Measurements from ENCODE around the gene CERS6. TPM values are rescaled to one million over a fixed set of nuclear protein-coding genes. Genes with fewer than 3 reads are reported as not detected.

The CERS6 gene
- total RNA-seq, 1 donor from 2014 or later = 10.9 TPM

- no peak for TF ChIP-seq CTCF (IDR thresholded peaks at IDR 0.05)
- Histone ChIP-seq H3K36me3 (no peaks in the 10 kb centered on the region), H3K4me1 (no peaks in the 10 kb centered on the region), H3K4me3 (no peak overlapping the region), H3K27ac (no peak overlapping the region), H3K27me3 (no peaks in the 10 kb centered on the region), H3K9me3 (peaks cover 9 to 11% of the 10 kb centered on the region in 2 donors)
- DNase-seq (ENCODE audit: low spot score in 2 of 2) = no peak
- intact Hi-C loops (cut with DNase I) = no loop called here
Observed at GRCh38 chr2:168538534-168538933, 82.5 kb downstream of the CERS6 start.

- no peaks in the 10 kb centered on the region for H3K27me3 ChIP-seq
- no peak for DNase-seq (ENCODE audit: low spot score in 2 of 2)
- H3K4me1 ChIP-seq = no peaks in the 10 kb centered on the region
- peaks cover 9 to 11% of the 10 kb centered on the region in 2 donors for H3K9me3 ChIP-seq
- no peak overlapping the region for H3K4me3 ChIP-seq
- H3K27ac ChIP-seq = no peak overlapping the region
- no peaks in the 10 kb centered on the region for H3K36me3 ChIP-seq
- intact Hi-C loops (cut with DNase I) = no loop called here
- no peak for TF ChIP-seq CTCF (IDR thresholded peaks at IDR 0.05)
Observed at GRCh38 chr2:168539945-168540344, 83.9 kb downstream of the CERS6 start.

GRCh38 chr2:168541858-168542257 lies 85.8 kb downstream of the CERS6 start:
- Histone ChIP-seq H3K9me3 (peaks cover 9 to 11% of the 10 kb centered on the region in 2 donors), H3K27me3 (no peaks in the 10 kb centered on the region), H3K36me3 (no peaks in the 10 kb centered on the region), H3K27ac (no peak overlapping the region), H3K4me1 (no peaks in the 10 kb centered on the region), H3K4me3 (no peak overlapping the region)
- DNase-seq (ENCODE audit: low spot score in 2 of 2) = no peak
- no peak for TF ChIP-seq CTCF (IDR thresholded peaks at IDR 0.05)
- intact Hi-C loops (cut with DNase I) = no loop called here

GRCh38 chr2:168543037-168543436 lies 87.0 kb downstream of the CERS6 start:
- peaks cover 9 to 11% of the 10 kb centered on the region in 2 donors for H3K9me3 ChIP-seq
- H3K27me3 ChIP-seq = no peaks in the 10 kb centered on the region
- no peaks in the 10 kb centered on the region for H3K4me1 ChIP-seq
- H3K4me3 ChIP-seq = no peak overlapping the region
- no peaks in the 10 kb centered on the region for H3K36me3 ChIP-seq
- intact Hi-C loops (cut with DNase I) = no loop called here
- DNase-seq (ENCODE audit: low spot score in 2 of 2) = no peak
- TF ChIP-seq CTCF (IDR thresholded peaks at IDR 0.05) = no peak
- H3K27ac ChIP-seq = no peak overlapping the region

- no peaks in the 10 kb centered on the region for H3K27me3 ChIP-seq
- TF ChIP-seq CTCF (IDR thresholded peaks at IDR 0.05) = no peak
- no peak for DNase-seq (ENCODE audit: low spot score in 2 of 2)
- H3K4me1 ChIP-seq = no peaks in the 10 kb centered on the region
- H3K27ac ChIP-seq = no peak overlapping the region
- peaks cover 9 to 11% of the 10 kb centered on the region in 2 donors for H3K9me3 ChIP-seq
- H3K36me3 ChIP-seq = no peaks in the 10 kb centered on the region
- intact Hi-C loops (cut with DNase I) = no loop called here
- H3K4me3 ChIP-seq = no peak overlapping the region
Observed at GRCh38 chr2:168543935-168544334, 87.9 kb downstream of the CERS6 start.

GRCh38 chr2:168545439-168546082 lies 89.5 kb downstream of the CERS6 start:
- no peak for DNase-seq (ENCODE audit: low spot score in 2 of 2)
- no peak overlapping the region for H3K27ac ChIP-seq
- intact Hi-C loops (cut with DNase I) = no loop called here

More at GRCh38 chr2:168545439-168546082, 89.5 kb downstream of the CERS6 start:
- no peak for TF ChIP-seq CTCF (IDR thresholded peaks at IDR 0.05)
- Histone ChIP-seq H3K27me3 (no peaks in the 10 kb centered on the region), H3K4me1 (no peaks in the 10 kb centered on the region), H3K4me3 (no peak overlapping the region), H3K9me3 (peaks cover 0 to 4% of the 10 kb centered on the region in 2 donors), H3K36me3 (no peaks in the 10 kb centered on the region)
